ENCODE measurements around the gene MAP1S. TPM values are rescaled to one million over a fixed set of nuclear protein-coding genes. Genes with fewer than 3 reads are reported as not detected.
A peak's percentile ranks its signal among the peaks of the same experiment; 100 is the strongest.
"Not testable (repeated sequence)": the region's sequence is repeated elsewhere in the genome, so short reads cannot be mapped to it uniquely, and the experiment has no call there.

The MAP1S gene
- total RNA-seq, 2 donors from 2014 or later: 48.1 to 57.1 TPM

DNA sequence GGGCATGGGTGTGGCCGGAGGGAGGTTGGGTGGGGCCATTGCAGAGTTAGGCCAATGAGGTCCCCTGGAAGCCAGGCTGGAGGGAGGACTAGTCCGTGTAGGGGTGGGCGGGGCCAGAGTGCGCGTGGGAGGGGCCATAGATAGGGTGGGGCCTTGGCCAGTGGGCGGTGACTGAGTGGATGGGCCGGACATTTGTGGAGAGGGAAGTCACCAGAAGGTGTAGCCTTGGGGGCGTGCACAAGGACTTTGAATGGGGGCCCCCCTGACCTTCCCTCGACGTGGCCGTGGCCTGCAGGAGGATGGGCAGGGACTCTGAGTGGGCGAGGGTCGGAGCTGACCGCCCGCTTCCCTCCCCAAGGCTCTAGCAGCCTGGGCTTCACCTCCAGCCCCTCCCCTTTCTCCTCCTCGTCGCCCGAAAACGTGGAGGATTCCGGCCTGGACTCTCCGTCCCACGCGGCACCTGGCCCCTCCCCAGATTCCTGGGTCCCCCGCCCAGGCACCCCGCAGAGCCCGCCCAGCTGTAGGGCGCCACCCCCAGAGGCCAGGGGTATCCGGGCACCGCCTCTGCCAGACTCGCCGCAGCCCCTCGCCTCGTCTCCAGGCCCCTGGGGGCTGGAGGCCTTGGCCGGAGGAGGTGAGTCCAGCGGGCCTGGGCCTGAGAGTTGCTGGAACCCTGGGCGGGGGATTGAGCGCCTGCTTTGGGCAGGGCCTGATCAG, 59.1 kb downstream of the MAP1S start:
- Histone ChIP-seq H3K9me3 (no peaks in the 10 kb centered on the region), H3K4me1 (no peaks in the 10 kb centered on the region), H3K4me3 (peak overlapping the region; percentile 24), H3K27ac (no peak overlapping the region), H3K27me3 (no peaks in the 10 kb centered on the region), H3K9ac (ENCODE audit: low read depth in 2 of 2, low read length in 2 of 2) (peak overlapping the region; percentile 12 to 16), H3K36me3 (no peaks in the 10 kb centered on the region)
- intact Hi-C loops (cut with DNase I): no loop called here
- DNase-seq: peak; percentile 96
- TF ChIP-seq, protein P1, sequence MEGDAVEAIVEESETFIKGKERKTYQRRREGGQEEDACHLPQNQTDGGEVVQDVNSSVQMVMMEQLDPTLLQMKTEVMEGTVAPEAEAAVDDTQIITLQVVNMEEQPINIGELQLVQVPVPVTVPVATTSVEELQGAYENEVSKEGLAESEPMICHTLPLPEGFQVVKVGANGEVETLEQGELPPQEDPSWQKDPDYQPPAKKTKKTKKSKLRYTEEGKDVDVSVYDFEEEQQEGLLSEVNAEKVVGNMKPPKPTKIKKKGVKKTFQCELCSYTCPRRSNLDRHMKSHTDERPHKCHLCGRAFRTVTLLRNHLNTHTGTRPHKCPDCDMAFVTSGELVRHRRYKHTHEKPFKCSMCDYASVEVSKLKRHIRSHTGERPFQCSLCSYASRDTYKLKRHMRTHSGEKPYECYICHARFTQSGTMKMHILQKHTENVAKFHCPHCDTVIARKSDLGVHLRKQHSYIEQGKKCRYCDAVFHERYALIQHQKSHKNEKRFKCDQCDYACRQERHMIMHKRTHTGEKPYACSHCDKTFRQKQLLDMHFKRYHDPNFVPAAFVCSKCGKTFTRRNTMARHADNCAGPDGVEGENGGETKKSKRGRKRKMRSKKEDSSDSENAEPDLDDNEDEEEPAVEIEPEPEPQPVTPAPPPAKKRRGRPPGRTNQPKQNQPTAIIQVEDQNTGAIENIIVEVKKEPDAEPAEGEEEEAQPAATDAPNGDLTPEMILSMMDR (IDR thresholded peaks at IDR 0.05): no peak

DNA sequence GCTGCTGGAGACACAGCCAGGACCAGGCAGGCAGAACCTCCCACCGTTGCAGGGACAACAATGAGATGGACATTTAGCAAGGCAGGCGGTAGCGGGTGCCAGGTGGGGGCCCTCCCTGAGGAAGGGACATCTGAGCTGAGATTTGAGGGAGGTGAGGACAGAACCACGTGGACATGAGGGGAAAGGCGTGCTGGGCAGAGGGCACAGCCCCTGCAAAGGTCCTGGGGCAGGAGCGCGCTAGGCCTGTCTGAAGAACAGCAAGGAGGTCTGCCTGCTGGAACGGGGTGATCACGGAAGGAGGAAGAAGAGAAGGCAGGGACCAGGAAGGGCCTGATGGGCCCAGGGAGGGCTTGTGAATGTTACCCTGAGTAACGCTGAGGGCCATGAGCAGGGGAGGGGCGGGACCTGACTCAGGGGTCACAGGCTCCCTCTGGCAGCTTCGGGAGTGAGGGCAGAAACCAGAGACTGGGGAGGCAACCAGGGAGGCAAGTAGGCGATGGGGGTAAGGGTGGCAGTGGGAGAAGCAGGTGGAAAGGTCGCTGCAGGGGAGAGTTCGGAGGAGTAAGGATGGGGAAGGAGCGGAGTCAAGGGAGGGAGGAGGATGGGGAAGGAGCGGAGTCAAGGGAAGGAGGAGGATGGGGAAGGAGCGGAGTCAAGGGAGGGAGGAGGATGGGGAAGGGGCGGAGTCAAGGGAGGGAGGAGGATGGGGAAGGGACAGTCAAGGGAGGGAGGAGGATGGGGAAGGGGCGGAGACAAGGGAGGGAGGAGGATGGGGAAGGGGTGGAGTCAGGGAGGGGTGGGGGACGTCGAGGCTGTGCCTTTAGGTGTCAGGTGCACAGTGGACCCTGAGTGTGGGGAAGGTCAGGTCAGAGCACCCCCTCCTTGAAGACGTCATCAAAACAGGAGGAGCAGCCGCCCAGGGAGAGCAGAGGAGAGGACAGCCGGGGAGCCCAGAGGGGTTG, 60.0 kb downstream of the MAP1S start:
- Histone ChIP-seq H3K27ac (no peak overlapping the region), H3K4me1 (no peaks in the 10 kb centered on the region), H3K4me3 (peak overlapping the region; percentile 24), H3K9ac (ENCODE audit: low read depth in 2 of 2, low read length in 2 of 2) (peak overlapping the region in 1 of 2 donors; percentile 12), H3K27me3 (no peaks in the 10 kb centered on the region), H3K36me3 (no peaks in the 10 kb centered on the region), H3K9me3 (no peaks in the 10 kb centered on the region)
- DNase-seq: peak; percentile 76
- TF ChIP-seq, protein P1 (IDR thresholded peaks at IDR 0.05): no peak
- intact Hi-C loops (cut with DNase I): no loop called here

DNA sequence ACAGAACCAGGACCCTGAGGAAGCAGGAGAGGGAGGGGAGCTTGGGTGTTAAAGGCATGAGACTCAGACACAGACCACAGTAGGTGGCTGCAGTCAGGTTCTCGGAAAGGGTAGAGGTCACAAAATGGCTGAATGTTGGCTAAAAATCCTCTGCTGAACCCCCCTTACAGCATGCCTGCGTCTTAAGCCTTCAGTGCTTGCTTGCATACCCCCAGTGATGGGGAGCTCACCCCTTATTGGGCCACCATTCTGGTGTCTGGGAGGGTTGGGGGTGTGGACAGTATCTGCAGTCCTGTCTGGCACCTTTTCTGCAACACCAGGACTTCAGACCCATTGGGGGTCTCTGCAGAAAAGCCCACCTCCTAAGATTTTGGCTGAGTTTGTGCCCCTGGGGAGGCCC, 61.5 kb downstream of the MAP1S start:
- TF ChIP-seq, protein P1 (IDR thresholded peaks at IDR 0.05): no peak
- H3K4me3 ChIP-seq: no peak overlapping the region
- H3K36me3 ChIP-seq: no peaks in the 10 kb centered on the region
- H3K27ac ChIP-seq: no peak overlapping the region
- no peak for DNase-seq
- no peaks in the 10 kb centered on the region for H3K27me3 ChIP-seq
- no peaks in the 10 kb centered on the region for H3K9me3 ChIP-seq
- H3K4me1 ChIP-seq: no peaks in the 10 kb centered on the region
- intact Hi-C loops (cut with DNase I): no loop called here
- H3K9ac ChIP-seq (ENCODE audit: low read depth in 2 of 2, low read length in 2 of 2): no peak overlapping the region

DNA sequence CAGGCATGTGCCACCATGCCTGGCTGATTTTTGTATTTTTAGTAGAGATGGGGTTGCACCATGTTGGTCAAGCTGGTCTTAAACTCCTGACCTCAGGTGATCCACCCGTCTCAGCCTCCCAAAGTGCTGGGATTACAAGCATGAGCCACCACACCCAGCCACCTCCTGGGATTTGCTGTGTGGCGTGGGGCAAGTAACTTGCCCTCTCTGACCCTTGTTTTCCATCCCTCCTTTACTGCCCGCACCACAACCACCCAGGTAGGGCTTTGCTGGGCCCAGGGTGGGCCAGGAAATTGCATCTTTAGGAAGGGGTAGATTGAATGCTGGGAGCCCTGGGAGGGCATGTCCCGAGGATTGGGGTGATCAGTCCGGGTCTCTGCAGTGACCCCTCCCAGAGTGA, 64.4 kb downstream of the MAP1S start:
- H3K36me3 ChIP-seq; H3K27me3 ChIP-seq; DNase-seq; H3K27ac ChIP-seq; intact Hi-C loops (cut with DNase I); H3K4me3 ChIP-seq; H3K9me3 ChIP-seq; H3K4me1 ChIP-seq; H3K9ac ChIP-seq (ENCODE audit: low read depth in 2 of 2, low read length in 2 of 2): not testable (repeated sequence)

Other genes starting within 250 kb of the MAP1S start
- 1 to 10 TPM; 4.2 to 5.1 TPM for gene SLC27A1, start 249.0 kb upstream of the MAP1S start, total RNA-seq
- gene PGLS, start 207.8 kb upstream of the MAP1S start, total RNA-seq: 100 to 1,000 TPM in 1 of 2 donors, 10 to 100 TPM in 1; 93.0 to 114 TPM
- 10 to 100 TPM; 51.4 to 90.9 TPM for gene COLGALT1, start 163.8 kb upstream of the MAP1S start, total RNA-seq
- under 1 TPM; 0.29 to 0.62 TPM for gene UNC13A, start 31.1 kb upstream of the MAP1S start, total RNA-seq
- 1 to 10 TPM; 3.9 to 9.2 TPM for gene FCHO1, start 32.0 kb downstream of the MAP1S start, total RNA-seq
- 100 to 1,000 TPM; 108 to 132 TPM for gene B3GNT3, start 75.7 kb downstream of the MAP1S start, total RNA-seq
- gene INSL3, start 102.0 kb downstream of the MAP1S start, total RNA-seq: not detected
- 1 to 10 TPM; 3.1 to 4.0 TPM for gene JAK3, start 128.5 kb downstream of the MAP1S start, total RNA-seq
- 1,000 to 10,000 TPM; 1,592 to 1,923 TPM for gene RPL18A, start 140.4 kb downstream of the MAP1S start, total RNA-seq
- gene SLC5A5, start 152.5 kb downstream of the MAP1S start, total RNA-seq: not detected
- 100 to 1,000 TPM in 1 of 2 donors, 10 to 100 TPM in 1; 45.2 to 122 TPM for gene CCDC124, start 213.5 kb downstream of the MAP1S start, total RNA-seq
- gene KCNN1, start 247.6 kb downstream of the MAP1S start, total RNA-seq: not detected